ENCODE data around the gene SERPINB7. TPM values are rescaled to one million over a fixed set of nuclear protein-coding genes. Genes with fewer than 3 reads are reported as not detected.

SERPINB7 gene, protein sequence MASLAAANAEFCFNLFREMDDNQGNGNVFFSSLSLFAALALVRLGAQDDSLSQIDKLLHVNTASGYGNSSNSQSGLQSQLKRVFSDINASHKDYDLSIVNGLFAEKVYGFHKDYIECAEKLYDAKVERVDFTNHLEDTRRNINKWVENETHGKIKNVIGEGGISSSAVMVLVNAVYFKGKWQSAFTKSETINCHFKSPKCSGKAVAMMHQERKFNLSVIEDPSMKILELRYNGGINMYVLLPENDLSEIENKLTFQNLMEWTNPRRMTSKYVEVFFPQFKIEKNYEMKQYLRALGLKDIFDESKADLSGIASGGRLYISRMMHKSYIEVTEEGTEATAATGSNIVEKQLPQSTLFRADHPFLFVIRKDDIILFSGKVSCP
- polyA plus RNA-seq (not detected in 2 replicates), polyA minus RNA-seq (not detected in 2 replicates)

DNA sequence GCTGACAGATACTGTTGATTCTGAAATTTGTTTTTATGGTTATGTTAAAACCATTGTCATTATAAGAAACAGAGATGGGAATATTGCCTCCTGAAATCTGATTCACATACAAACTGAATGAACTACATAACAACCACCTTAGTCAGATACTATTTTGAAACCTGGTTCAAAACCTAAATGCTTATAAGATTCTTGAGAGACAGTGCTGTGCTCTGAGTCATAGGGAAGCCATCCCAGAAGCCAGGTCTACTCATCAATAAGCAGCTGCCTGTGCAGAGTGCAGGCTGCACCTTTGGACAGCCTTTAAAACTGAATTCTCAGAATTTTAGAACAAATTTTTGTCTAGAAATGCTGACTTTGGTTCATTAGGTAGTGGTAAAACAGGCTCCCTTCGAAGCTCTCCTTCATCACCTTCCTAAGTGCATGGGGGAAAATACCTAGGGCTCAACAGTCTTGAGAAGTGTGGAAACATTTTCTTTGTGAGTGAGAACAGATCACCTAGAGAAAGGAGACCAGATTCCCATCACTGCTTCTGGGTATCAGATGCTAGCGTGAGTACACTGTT is at the start of gene SERPINB7:
SERPINB7 (plus strand) TSS at position 253 of the 565 bp plus-strand sequence. CDS start 6,955 bp downstream, outside the sequence.
- H3K27ac ChIP-seq (ENCODE audit: low read length), result no peak within 1 kb of the TSS
- H3K9ac ChIP-seq (ENCODE audit: low read length), result no peak within 1 kb of the TSS
- TF ChIP-seq RAD21 (conservative IDR thresholded peaks at IDR 0.05) (no peak), POLR2AphosphoS5 (IDR thresholded peaks at IDR 0.05) (no peak), EP300 (conservative IDR thresholded peaks at IDR 0.05; ENCODE audit: poor library complexity, severe bottlenecking) (no peak), EZH2 (IDR thresholded peaks at IDR 0.05; ENCODE audit: borderline replicate concordance, insufficient read depth, low read length, poor library complexity, severe bottlenecking) (no peak), SMC3 (conservative IDR thresholded peaks at IDR 0.05; ENCODE audit: poor library complexity) (no peak), TAF1 (IDR thresholded peaks at IDR 0.05; ENCODE audit: low read depth) (no peak), MXI1 (conservative IDR thresholded peaks at IDR 0.05; ENCODE audit: poor library complexity, severe bottlenecking) (no peak)
- TF ChIP-seq, protein P1, sequence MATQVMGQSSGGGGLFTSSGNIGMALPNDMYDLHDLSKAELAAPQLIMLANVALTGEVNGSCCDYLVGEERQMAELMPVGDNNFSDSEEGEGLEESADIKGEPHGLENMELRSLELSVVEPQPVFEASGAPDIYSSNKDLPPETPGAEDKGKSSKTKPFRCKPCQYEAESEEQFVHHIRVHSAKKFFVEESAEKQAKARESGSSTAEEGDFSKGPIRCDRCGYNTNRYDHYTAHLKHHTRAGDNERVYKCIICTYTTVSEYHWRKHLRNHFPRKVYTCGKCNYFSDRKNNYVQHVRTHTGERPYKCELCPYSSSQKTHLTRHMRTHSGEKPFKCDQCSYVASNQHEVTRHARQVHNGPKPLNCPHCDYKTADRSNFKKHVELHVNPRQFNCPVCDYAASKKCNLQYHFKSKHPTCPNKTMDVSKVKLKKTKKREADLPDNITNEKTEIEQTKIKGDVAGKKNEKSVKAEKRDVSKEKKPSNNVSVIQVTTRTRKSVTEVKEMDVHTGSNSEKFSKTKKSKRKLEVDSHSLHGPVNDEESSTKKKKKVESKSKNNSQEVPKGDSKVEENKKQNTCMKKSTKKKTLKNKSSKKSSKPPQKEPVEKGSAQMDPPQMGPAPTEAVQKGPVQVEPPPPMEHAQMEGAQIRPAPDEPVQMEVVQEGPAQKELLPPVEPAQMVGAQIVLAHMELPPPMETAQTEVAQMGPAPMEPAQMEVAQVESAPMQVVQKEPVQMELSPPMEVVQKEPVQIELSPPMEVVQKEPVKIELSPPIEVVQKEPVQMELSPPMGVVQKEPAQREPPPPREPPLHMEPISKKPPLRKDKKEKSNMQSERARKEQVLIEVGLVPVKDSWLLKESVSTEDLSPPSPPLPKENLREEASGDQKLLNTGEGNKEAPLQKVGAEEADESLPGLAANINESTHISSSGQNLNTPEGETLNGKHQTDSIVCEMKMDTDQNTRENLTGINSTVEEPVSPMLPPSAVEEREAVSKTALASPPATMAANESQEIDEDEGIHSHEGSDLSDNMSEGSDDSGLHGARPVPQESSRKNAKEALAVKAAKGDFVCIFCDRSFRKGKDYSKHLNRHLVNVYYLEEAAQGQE (IDR thresholded peaks at IDR 0.05; ENCODE audit: borderline replicate concordance), result no peak
- TF ChIP-seq, protein P2, sequence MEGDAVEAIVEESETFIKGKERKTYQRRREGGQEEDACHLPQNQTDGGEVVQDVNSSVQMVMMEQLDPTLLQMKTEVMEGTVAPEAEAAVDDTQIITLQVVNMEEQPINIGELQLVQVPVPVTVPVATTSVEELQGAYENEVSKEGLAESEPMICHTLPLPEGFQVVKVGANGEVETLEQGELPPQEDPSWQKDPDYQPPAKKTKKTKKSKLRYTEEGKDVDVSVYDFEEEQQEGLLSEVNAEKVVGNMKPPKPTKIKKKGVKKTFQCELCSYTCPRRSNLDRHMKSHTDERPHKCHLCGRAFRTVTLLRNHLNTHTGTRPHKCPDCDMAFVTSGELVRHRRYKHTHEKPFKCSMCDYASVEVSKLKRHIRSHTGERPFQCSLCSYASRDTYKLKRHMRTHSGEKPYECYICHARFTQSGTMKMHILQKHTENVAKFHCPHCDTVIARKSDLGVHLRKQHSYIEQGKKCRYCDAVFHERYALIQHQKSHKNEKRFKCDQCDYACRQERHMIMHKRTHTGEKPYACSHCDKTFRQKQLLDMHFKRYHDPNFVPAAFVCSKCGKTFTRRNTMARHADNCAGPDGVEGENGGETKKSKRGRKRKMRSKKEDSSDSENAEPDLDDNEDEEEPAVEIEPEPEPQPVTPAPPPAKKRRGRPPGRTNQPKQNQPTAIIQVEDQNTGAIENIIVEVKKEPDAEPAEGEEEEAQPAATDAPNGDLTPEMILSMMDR (IDR thresholded peaks at IDR 0.05; ENCODE audit: poor library complexity, severe bottlenecking), result no peak
- no peak within 1 kb of the TSS for H2AFZ ChIP-seq (ENCODE audit: low read depth, low read length)
- no peak within 1 kb of the TSS for H3K4me2 ChIP-seq (ENCODE audit: low read length)
- no peaks in the 10 kb centered on the region for H3K36me3 ChIP-seq (ENCODE audit: insufficient read depth, low read length)
- H3F3A ChIP-seq (ENCODE audit: insufficient read depth, low read length, poor library complexity, severe bottlenecking), result no peaks in the 10 kb centered on the region
- no peaks in the 10 kb centered on the region for H3K27me3 ChIP-seq (ENCODE audit: insufficient read depth, low read depth, low read length)
- no peaks in the 10 kb centered on the region for H3K9me3 ChIP-seq (ENCODE audit: low read length)
- H3K9me2 ChIP-seq (ENCODE audit: insufficient read depth, low read length), result no peaks in the 10 kb centered on the region
- no peaks in the 10 kb centered on the region for H3K79me2 ChIP-seq (replicated peaks; ENCODE audit: insufficient read depth, low read length)
- no peak within 1 kb of the TSS for H3K4me3 ChIP-seq (ENCODE audit: low read length)
- no peaks in the 10 kb centered on the region for H4K20me1 ChIP-seq (ENCODE audit: insufficient read depth)

DNA sequence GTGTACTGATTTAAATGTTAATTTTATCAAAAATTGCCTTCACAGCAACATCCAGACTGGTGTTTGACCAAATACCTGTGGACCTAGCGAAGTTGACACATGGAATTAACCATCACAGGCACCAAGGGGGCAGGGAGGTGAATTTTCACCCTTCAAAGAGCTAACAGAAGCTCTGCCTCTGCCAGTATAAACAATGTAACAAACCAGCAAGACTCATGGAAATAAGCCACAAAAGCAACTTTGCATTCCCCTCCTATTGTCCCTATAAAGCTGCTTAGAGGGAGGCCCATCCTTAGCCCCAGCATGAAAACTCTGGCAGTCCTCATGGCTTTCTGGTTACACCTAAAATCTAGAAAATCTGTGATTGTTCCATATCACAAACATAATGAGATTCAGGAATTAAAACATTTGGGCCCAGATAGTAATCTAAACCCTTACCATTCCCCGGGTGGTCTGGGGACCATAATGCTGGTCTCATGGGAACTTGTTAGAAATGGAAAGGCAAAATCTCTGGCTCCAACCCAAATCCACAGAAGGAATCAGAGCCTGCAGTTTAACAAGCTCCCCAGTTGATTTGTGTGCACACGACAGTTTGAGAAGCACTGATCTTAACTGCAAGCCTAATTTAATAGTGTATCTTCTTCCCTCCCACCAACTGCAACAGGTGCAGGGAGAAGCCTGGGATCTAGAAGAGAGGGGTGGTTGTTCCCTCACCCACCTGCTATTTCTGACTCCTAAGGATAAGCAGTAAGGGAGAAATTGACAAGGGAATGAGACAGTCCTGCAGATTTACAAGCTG is 49.3 kb upstream of the SERPINB7 start:
- H3K27ac ChIP-seq (ENCODE audit: low read length), result no peak overlapping the region
- TF ChIP-seq RAD21 (conservative IDR thresholded peaks at IDR 0.05), result no peak
- TF ChIP-seq EP300 (conservative IDR thresholded peaks at IDR 0.05; ENCODE audit: poor library complexity, severe bottlenecking), result no peak
- no peak for TF ChIP-seq EZH2 (IDR thresholded peaks at IDR 0.05; ENCODE audit: borderline replicate concordance, insufficient read depth, low read length, poor library complexity, severe bottlenecking)
- TF ChIP-seq, protein P1 (IDR thresholded peaks at IDR 0.05; ENCODE audit: borderline replicate concordance), result no peak
- TF ChIP-seq, protein P2 (IDR thresholded peaks at IDR 0.05; ENCODE audit: poor library complexity, severe bottlenecking), result no peak
- TF ChIP-seq SMC3 (conservative IDR thresholded peaks at IDR 0.05; ENCODE audit: poor library complexity), result no peak
- TF ChIP-seq TAF1 (IDR thresholded peaks at IDR 0.05; ENCODE audit: low read depth), result no peak
- TF ChIP-seq POLR2AphosphoS5 (IDR thresholded peaks at IDR 0.05), result no peak
- TF ChIP-seq MXI1 (conservative IDR thresholded peaks at IDR 0.05; ENCODE audit: poor library complexity, severe bottlenecking), result no peak
- no peak overlapping the region for H3K9ac ChIP-seq (ENCODE audit: low read length)
- no peaks in the 10 kb centered on the region for H3K36me3 ChIP-seq (ENCODE audit: insufficient read depth, low read length)
- no peak overlapping the region for H3K4me2 ChIP-seq (ENCODE audit: low read length)
- H3K27me3 ChIP-seq (ENCODE audit: insufficient read depth, low read depth, low read length), result no peaks in the 10 kb centered on the region
- H3K9me2 ChIP-seq (ENCODE audit: insufficient read depth, low read length), result no peaks in the 10 kb centered on the region
- H3F3A ChIP-seq (ENCODE audit: insufficient read depth, low read length, poor library complexity, severe bottlenecking), result no peaks in the 10 kb centered on the region
- H2AFZ ChIP-seq (ENCODE audit: low read depth, low read length), result no peak overlapping the region
- no peaks in the 10 kb centered on the region for H3K9me3 ChIP-seq (ENCODE audit: low read length)
- H4K20me1 ChIP-seq (ENCODE audit: insufficient read depth), result no peaks in the 10 kb centered on the region
- no peaks in the 10 kb centered on the region for H3K79me2 ChIP-seq (replicated peaks; ENCODE audit: insufficient read depth, low read length)
- H3K4me3 ChIP-seq (ENCODE audit: low read length), result no peak overlapping the region
